Middle frontal gyrus (tissue), 1 donor: Measurements from ENCODE around the gene TLE5.
"Not testable (repeated sequence)": the region's sequence is repeated elsewhere in the genome, so short reads cannot be mapped to it uniquely, and the experiment has no call there.

Experiments used
- DNase-seq: peaks from one replicate; pipeline ENCODE4 v3.0.0-alpha.2; 2015; ENCODE audit warnings: low spot score; ENCODE audit errors: extremely low spot score

Gene TLE5

GRCh38 chr19:3061182-3062161, 823 bp downstream of the TLE5 start:
- no peak for DNase-seq

- DNase-seq = no peak
Measured at GRCh38 chr19:3060857-3061181, 1.5 kb downstream of the TLE5 start.

- no peak for DNase-seq
Measured at GRCh38 chr19:3059653-3060052, 2.6 kb downstream of the TLE5 start.

GRCh38 chr19:3058821-3059314, 3.4 kb downstream of the TLE5 start:
- no peak for DNase-seq

GRCh38 chr19:3058009-3058820, 4.1 kb downstream of the TLE5 start:
- no peak for DNase-seq

- peak; percentile 58 for DNase-seq
Measured at GRCh38 chr19:3057275-3057714, 5.0 kb downstream of the TLE5 start.

- no peak for DNase-seq
Measured at GRCh38 chr19:3056417-3057088, 5.7 kb downstream of the TLE5 start.

GRCh38 chr19:3055741-3056416, 6.4 kb downstream of the TLE5 start:
- DNase-seq = no peak

- DNase-seq = no peak
Measured at GRCh38 chr19:3054972-3055740, 7.1 kb downstream of the TLE5 start.

GRCh38 chr19:3054265-3054971, 7.9 kb downstream of the TLE5 start:
- no peak for DNase-seq

- DNase-seq = no peak
Measured at GRCh38 chr19:3053780-3054179, 8.5 kb downstream of the TLE5 start.

- DNase-seq = no peak
Measured at GRCh38 chr19:3053218-3053621, 9.1 kb downstream of the TLE5 start.

- not testable (repeated sequence) for DNase-seq
Measured at GRCh38 chr19:3050016-3050415, 12.3 kb downstream of the TLE5 start.

- DNase-seq = no peak
Measured at GRCh38 chr19:3049089-3049488, 13.2 kb downstream of the TLE5 start.

GRCh38 chr19:3048190-3048533, 14.1 kb downstream of the TLE5 start:
- DNase-seq = no peak

GRCh38 chr19:3047496-3048189, 14.7 kb downstream of the TLE5 start:
- DNase-seq = no peak

GRCh38 chr19:3046698-3047495, 15.4 kb downstream of the TLE5 start:
- DNase-seq = no peak
